HepG2 (cell line): ENCODE measurements around the gene BCORL1. TPM values are rescaled to one million over a fixed set of nuclear protein-coding genes. Genes with fewer than 3 reads are reported as not detected.

ENCODE experiments used
- PHB2 ChIP-seq: fragments of 450-650 bp; IDR thresholded peaks from 2 replicates; pipeline ENCODE4 v1.6.1; 2018; ENCODE audit not compliant: partially characterized antibody
- polyA plus RNA-seq, 8 experiments: library from polyadenylated mRNA; depleted of rRNA in 3 of 8; stranded (reverse) in 7 of 8; unstranded in 1 of 8; fragments of >200 nt; fragmentation: Illumina TruSeq in 4 of 8; extraction: Trizol in 4 of 8; gene quantifications; 2 replicates each; pipeline versions ENCODE4 v1.2.1 to v1.2.3, GENCODE V29; 2011 to 2016; ENCODE audit warnings: low read depth in 4 of 8, missing spikeins in 1 of 8, mixed read lengths in 1 of 8; ENCODE audit not compliant: insufficient read depth in 1 of 8
- total RNA-seq, 5 experiments: library from RNA; depleted of rRNA; stranded (reverse); fragments of >200 nt; fragmentation: Illumina TruSeq; extraction: Trizol; gene quantifications; 2 replicates each; pipeline ENCODE4 v1.2.3, GENCODE V29; 2016; ENCODE audit warnings: low read depth in 1 of 5
- TF ChIP-seq, protein P1 (sequence below): sonication (generic); formaldehyde crosslinking; IDR thresholded peaks from 2 replicates; pipeline ENCODE4 v1.4.0; 2020; ENCODE audit warnings: mild to moderate bottlenecking, missing genetic modification reagents
- TF ChIP-seq, protein P2 (sequence below): IDR thresholded peaks from 2 replicates; pipeline ENCODE4 v1.4.0; 2020; ENCODE audit warnings: mild to moderate bottlenecking, missing genetic modification reagents
- TF ChIP-seq, protein P3 (sequence below): sonication (generic); formaldehyde crosslinking; IDR thresholded peaks from 2 replicates; pipeline ENCODE4 v1.8.1; 2023; ENCODE audit warnings: mild to moderate bottlenecking, missing genetic modification reagents, borderline replicate concordance
- TF ChIP-seq, protein P4 (sequence below): sonication (generic); formaldehyde crosslinking; IDR thresholded peaks from 2 replicates; pipeline ENCODE4 v1.9.0; 2022; ENCODE audit warnings: low read depth, missing genetic modification reagents

Gene BCORL1
- total and polyA plus RNA-seq, 2 of the 13 experiments (the other 11 are each of a cell fraction or from before 2014, with no cell fraction given), result 0.67 to 1.4 TPM

DNA sequence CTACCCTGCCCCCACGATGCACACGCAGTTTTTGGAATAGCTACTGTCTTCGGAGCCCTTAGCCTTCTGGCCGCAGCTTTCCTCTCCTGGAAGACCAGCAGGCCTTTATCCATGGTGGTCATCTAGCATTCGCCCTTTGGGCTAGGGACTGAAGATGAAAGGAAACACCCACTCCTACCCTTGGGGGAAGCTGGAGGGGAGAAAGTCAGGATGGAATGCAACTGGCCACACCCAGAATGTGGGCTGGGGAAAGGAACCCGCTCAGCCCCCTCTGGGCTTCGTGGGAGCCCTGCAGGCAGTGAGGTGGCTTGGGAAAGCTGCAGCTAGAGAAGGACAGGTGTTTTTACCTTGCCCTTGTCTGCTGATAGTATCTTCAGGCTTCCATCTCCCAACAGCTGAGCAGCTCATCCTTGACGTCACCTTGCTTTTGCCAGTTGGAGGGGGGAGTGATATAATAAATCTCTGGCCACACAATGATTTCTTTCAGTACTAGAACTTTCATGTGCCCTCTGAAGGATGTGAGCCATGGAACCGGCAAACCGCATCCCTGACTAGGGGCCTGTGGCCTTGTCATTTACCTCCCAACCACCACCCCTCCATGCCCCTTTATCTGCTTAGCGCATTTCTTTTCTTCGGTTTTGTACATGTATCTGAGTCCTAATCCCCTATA is 68.9 kb downstream of the BCORL1 start (continued):
- TF ChIP-seq, protein P1, sequence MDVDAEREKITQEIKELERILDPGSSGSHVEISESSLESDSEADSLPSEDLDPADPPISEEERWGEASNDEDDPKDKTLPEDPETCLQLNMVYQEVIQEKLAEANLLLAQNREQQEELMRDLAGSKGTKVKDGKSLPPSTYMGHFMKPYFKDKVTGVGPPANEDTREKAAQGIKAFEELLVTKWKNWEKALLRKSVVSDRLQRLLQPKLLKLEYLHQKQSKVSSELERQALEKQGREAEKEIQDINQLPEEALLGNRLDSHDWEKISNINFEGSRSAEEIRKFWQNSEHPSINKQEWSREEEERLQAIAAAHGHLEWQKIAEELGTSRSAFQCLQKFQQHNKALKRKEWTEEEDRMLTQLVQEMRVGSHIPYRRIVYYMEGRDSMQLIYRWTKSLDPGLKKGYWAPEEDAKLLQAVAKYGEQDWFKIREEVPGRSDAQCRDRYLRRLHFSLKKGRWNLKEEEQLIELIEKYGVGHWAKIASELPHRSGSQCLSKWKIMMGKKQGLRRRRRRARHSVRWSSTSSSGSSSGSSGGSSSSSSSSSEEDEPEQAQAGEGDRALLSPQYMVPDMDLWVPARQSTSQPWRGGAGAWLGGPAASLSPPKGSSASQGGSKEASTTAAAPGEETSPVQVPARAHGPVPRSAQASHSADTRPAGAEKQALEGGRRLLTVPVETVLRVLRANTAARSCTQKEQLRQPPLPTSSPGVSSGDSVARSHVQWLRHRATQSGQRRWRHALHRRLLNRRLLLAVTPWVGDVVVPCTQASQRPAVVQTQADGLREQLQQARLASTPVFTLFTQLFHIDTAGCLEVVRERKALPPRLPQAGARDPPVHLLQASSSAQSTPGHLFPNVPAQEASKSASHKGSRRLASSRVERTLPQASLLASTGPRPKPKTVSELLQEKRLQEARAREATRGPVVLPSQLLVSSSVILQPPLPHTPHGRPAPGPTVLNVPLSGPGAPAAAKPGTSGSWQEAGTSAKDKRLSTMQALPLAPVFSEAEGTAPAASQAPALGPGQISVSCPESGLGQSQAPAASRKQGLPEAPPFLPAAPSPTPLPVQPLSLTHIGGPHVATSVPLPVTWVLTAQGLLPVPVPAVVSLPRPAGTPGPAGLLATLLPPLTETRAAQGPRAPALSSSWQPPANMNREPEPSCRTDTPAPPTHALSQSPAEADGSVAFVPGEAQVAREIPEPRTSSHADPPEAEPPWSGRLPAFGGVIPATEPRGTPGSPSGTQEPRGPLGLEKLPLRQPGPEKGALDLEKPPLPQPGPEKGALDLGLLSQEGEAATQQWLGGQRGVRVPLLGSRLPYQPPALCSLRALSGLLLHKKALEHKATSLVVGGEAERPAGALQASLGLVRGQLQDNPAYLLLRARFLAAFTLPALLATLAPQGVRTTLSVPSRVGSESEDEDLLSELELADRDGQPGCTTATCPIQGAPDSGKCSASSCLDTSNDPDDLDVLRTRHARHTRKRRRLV, result no peak
- TF ChIP-seq, protein P2, sequence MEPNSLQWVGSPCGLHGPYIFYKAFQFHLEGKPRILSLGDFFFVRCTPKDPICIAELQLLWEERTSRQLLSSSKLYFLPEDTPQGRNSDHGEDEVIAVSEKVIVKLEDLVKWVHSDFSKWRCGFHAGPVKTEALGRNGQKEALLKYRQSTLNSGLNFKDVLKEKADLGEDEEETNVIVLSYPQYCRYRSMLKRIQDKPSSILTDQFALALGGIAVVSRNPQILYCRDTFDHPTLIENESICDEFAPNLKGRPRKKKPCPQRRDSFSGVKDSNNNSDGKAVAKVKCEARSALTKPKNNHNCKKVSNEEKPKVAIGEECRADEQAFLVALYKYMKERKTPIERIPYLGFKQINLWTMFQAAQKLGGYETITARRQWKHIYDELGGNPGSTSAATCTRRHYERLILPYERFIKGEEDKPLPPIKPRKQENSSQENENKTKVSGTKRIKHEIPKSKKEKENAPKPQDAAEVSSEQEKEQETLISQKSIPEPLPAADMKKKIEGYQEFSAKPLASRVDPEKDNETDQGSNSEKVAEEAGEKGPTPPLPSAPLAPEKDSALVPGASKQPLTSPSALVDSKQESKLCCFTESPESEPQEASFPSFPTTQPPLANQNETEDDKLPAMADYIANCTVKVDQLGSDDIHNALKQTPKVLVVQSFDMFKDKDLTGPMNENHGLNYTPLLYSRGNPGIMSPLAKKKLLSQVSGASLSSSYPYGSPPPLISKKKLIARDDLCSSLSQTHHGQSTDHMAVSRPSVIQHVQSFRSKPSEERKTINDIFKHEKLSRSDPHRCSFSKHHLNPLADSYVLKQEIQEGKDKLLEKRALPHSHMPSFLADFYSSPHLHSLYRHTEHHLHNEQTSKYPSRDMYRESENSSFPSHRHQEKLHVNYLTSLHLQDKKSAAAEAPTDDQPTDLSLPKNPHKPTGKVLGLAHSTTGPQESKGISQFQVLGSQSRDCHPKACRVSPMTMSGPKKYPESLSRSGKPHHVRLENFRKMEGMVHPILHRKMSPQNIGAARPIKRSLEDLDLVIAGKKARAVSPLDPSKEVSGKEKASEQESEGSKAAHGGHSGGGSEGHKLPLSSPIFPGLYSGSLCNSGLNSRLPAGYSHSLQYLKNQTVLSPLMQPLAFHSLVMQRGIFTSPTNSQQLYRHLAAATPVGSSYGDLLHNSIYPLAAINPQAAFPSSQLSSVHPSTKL (CRISPR knock-in tag), result no peak
- TF ChIP-seq, protein P3, sequence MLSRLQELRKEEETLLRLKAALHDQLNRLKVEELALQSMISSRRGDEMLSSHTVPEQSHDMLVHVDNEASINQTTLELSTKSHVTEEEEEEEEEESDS (CRISPR knock-in tag), result no peak
- no peak for TF ChIP-seq PHB2
- TF ChIP-seq, protein P4, sequence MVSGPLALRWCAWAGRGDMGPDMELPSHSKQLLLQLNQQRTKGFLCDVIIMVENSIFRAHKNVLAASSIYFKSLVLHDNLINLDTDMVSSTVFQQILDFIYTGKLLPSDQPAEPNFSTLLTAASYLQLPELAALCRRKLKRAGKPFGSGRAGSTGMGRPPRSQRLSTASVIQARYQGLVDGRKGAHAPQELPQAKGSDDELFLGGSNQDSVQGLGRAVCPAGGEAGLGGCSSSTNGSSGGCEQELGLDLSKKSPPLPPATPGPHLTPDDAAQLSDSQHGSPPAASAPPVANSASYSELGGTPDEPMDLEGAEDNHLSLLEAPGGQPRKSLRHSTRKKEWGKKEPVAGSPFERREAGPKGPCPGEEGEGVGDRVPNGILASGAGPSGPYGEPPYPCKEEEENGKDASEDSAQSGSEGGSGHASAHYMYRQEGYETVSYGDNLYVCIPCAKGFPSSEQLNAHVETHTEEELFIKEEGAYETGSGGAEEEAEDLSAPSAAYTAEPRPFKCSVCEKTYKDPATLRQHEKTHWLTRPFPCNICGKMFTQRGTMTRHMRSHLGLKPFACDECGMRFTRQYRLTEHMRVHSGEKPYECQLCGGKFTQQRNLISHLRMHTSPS, result no peak
- TF ChIP-seq, all 625 proteins: peak for 0
